ENCODE results near the gene APBA1. TPM values are rescaled to one million over a fixed set of nuclear protein-coding genes. Genes with fewer than 3 reads are reported as not detected.
A peak's percentile ranks its signal among the peaks of the same experiment; 100 is the strongest.

Gene APBA1
- total and polyA plus RNA-seq, 2 of the 8 experiments (the other 6 are each of a cell fraction or from before 2014, with no cell fraction given): 0.36 to 0.60 TPM

GRCh38 chr9:69535286-69535832 lies 136.8 kb downstream of the APBA1 start:
- Histone ChIP-seq H2BK15ac (ENCODE audit: low read length) (no peak overlapping the region), H3K18ac (ENCODE audit: extremely low read depth, low read length) (no peak overlapping the region), H3K9me3 (ENCODE audit: insufficient read depth in 2 of 2, low read depth in 1 of 2, low read length in 1 of 2) (no peaks in the 10 kb centered on the region), H4K91ac (replicated peaks; ENCODE audit: insufficient read length, low read length) (no peak overlapping the region), H2BK12ac (ENCODE audit: low read depth, low read length) (no peak overlapping the region), H4K20me1 (replicated peaks in 1 of 2; ENCODE audit: control insufficient read depth in 1 of 2, insufficient read depth in 2 of 2, low read length in 2 of 2) (no peaks in the 10 kb centered on the region), H3K79me2 (ENCODE audit: control insufficient read depth in 1 of 2, insufficient read depth in 2 of 2, low read length in 2 of 2) (no peaks in the 10 kb centered on the region), H3K4me3 (ENCODE audit: extremely low read depth in 1 of 4, insufficient read depth in 2 of 4, low read depth in 3 of 4, low read length in 4 of 4) (no peak overlapping the region), H2BK120ac (replicated peaks; ENCODE audit: low read depth, low read length) (no peak overlapping the region), H3K27ac (ENCODE audit: low read depth, low read length) (no peak overlapping the region), H3K56ac (replicated peaks; ENCODE audit: insufficient read length, low read depth, low read length) (no peak overlapping the region), H4K8ac (ENCODE audit: extremely low read depth, insufficient read depth, low read length) (no peak overlapping the region), H2BK5ac (ENCODE audit: low read depth, low read length) (no peak overlapping the region), H3K36me3 (ENCODE audit: control insufficient read depth in 2 of 4, insufficient read depth in 4 of 4, low read length in 3 of 4) (no peaks in the 10 kb centered on the region), H2AK5ac (ENCODE audit: low read depth, low read length) (no peak overlapping the region), H3K9ac (replicated peaks in 1 of 4; ENCODE audit: extremely low read depth in 1 of 4, low read depth in 3 of 4, low read length in 3 of 4) (no peak overlapping the region; a peak in 1 of 7 replicates), H3K4me2 (ENCODE audit: insufficient read depth in 1 of 2, low read depth in 2 of 2, low read length in 2 of 2) (no peak overlapping the region), H3K23ac (ENCODE audit: insufficient read length) (no peak overlapping the region), H3K79me1 (ENCODE audit: low read depth, low read length) (no peaks in the 10 kb centered on the region; the same call in 1 of the 2 replicates), H3K4me1 (replicated peaks in 1 of 4; ENCODE audit: control insufficient read depth in 3 of 4, insufficient read depth in 4 of 4, low read length in 3 of 4) (no peaks in the 10 kb centered on the region), H3K4ac (replicated peaks; ENCODE audit: insufficient read length, low read depth, low read length) (no peak overlapping the region), H3K23me2 (ENCODE audit: low read depth, low read length) (no peaks in the 10 kb centered on the region), H4K5ac (ENCODE audit: insufficient read length, low read depth, low read length) (no peak overlapping the region), H2AFZ (ENCODE audit: low read length) (peak overlapping the region; percentile 57; the same call in 1 of the 2 replicates), H2BK20ac (ENCODE audit: low read length) (no peak overlapping the region), H3K27me3 (replicated peaks in 1 of 4; ENCODE audit: control insufficient read depth in 3 of 4, extremely low read depth in 1 of 4, insufficient read depth in 3 of 4, low read length in 3 of 4) (no peaks in the 10 kb centered on the region), H3K14ac (ENCODE audit: insufficient read length) (no peak overlapping the region)
- peak in 1 of 2 experiments; percentile 19; a peak in 1 of 4 replicates for TF ChIP-seq RAD21 (IDR thresholded peaks at IDR 0.05 in 1 of 2, conservative IDR thresholded peaks at IDR 0.05 in 1 of 2; ENCODE audit: low read depth in 2 of 2, low read length in 2 of 2)
- TF ChIP-seq FOSL1 (IDR thresholded peaks at IDR 0.05; ENCODE audit: insufficient read depth, low read depth, low read length): no peak
- DNase-seq (ENCODE audit: low read depth in 1 of 2, low spot score in 2 of 2) (no peak), FAIRE-seq (peak; percentile 7)
- POLR2A ChIA-PET (ENCODE audit: partially characterized antibody): no interaction called here
- CTCF ChIA-PET (ENCODE audit: partially characterized antibody): interaction anchor here (0.7 to 2.0 kb wide), 8 partner anchors 10 to 316 kb away, joined by 3 to 11 read pairs (median 4); no protein-coding TSS in a partner anchor
- 81% methylated on average over 1 of the region's 1 CpG; no CpG with 5 or more reads in 1 of the 2 experiments for WGBS, 2 experiments (ENCODE audit: extremely low coverage in 1 of 2, insufficient coverage in 1 of 2, insufficient read length in 1 of 2, insufficient replicate concordance in 2 of 2, low coverage in 1 of 2, low lambda C conversion rate in 2 of 2, missing lambda C conversion rate in 1 of 2)

Data from H1 (cell line).